Ecto neural progenitor cell (in vitro differentiated cells): Measurements from ENCODE around the gene SALL4.
"Not testable (repeated sequence)": the region's sequence is repeated elsewhere in the genome, so short reads cannot be mapped to it uniquely, and the experiment has no call there.

ENCODE experiments used
- DNase-seq: peaks from one replicate; pipeline ENCODE4 v3.0.0-alpha.2; 2018; ENCODE audit warnings: low spot score

The SALL4 gene

DNA sequence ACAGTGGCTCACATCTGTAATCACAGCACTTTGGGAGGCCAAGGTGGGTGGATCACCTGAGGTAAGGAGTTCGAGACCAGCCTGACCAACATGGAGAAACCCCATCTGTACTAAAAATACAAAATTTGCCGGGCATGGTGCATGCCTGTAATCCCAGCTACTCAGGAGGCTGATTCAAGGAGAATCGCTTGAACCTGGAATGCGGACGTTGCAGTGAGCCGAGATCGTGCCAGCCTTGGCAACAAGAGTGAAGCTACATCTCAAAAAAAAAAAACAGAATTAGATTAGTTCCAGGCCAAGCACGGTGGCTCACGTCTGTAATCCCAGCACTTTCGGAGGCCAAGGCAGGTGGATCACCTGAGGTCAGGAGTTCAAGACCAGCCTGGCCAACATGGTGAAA is 36.9 kb downstream of the SALL4 start:
- DNase-seq: not testable (repeated sequence)

DNA sequence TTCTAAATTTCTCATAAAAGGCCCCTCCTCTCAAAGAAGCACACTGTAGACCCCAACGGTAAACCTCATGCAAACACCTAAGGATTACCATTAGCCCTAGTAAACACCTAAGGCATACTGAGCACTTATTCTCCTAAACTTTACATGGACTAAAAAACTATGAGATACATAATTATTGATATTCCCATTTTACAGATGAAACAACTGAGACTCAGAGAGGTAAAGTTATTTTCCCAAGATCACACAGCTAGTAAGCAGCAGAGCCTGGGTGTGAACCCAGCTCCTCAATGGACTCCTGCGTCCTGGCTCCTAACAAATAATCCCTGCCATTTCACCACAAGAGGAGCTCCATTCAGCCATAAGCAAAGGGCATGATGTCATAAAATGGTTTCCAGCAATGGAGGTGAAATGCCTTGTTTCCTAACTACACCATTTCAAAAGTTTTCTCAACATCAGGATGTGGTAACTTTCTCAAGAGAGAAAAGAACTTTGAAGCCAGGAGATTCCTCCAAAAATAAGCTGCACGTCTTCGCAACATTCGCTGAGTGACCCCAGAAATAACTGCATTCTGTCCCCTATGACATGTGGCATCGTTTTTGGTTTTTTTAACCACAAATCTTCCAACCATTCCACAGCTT is 38.2 kb downstream of the SALL4 start:
- no peak for DNase-seq

DNA sequence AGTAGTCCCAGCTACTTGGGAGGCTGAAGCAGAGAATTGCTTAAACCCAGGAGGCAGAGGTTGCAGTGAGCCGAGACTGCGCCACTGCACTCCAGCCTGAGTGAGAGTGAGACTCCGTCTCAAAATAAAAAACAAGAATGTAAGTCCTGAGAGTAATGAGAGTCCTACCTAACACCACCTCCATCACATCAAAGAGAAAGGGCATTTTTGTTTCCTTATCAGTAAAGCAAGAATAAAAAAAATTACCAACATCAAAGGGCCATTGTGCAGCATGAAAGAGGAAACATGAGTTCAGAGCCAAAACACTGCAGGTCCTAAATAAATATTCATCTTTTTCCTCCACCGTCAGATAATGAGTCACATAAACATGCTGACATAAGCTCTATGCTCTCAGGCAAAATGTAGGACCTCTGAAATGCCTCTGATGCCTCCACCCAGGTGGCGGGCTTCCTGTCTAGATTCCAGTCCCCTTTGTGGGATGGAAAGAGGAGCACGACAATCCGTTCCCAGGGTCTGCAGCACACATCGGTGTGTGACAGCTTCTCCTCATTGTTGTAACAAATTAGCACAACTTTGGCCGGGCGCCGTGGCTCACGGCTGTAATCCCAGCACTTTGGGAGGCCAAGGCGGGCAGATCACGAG is 41.3 kb downstream of the SALL4 start:
- DNase-seq: no peak

DNA sequence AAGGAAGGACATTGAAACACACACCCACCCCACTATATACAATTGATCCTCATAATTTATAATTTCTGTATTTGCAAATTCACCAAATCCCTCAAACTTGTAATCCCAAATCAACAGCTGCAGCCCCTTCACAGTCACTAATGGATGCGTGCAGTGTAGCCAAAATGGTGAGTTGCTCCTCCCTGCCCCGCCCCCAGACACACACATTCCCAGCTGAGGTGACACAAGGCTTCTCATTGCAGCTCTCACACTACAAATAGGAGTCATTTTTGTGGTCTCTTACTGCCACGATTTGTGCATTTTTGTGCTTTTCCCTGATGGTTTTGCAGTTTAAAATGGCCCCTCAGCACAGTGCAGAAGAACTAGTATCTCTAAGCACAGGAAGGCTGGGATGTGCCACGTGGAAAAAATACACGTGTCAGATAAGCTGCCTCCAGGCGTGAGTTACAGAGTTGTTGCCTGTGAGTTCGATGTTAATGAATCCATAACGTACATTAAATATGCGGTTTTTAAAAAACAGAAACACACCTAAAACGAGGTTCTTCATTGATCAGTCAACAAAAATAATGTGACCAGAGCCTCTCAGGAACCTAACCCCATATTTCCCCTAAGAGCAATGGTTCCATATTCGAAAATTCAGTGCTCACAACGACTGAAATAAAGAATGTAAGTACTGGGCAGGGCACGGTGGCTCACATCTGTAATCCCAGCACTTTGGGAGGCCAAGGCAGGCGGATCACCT is 42.4 kb downstream of the SALL4 start:
- no peak for DNase-seq

DNA sequence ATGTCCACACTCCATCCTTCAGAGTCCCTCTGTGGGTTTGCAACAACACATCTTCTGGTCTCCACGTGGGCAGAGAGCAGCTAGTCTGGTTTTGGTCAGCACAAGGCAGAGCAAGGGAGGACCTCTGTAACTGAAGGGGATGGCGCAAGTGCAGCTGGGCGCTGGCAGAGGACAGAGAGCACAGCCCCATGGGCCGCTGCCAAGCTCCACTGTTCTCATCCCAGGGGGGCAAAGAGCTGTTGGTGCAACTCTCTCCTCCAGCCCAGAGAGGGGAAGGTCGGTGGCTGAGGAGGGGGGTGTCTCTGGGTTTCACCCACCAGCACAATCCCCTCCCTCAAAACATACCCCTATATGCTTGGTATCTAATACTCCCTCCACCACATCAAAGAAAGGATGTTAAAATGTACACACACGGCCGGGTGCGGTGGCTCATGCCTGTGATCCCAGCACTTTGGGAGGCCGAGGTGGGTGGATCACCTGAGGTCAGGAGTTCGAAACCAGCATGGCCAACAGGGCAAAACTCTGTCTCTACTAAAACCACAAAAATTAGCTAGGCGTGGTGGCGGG is 43.3 kb downstream of the SALL4 start:
- DNase-seq: no peak

DNA sequence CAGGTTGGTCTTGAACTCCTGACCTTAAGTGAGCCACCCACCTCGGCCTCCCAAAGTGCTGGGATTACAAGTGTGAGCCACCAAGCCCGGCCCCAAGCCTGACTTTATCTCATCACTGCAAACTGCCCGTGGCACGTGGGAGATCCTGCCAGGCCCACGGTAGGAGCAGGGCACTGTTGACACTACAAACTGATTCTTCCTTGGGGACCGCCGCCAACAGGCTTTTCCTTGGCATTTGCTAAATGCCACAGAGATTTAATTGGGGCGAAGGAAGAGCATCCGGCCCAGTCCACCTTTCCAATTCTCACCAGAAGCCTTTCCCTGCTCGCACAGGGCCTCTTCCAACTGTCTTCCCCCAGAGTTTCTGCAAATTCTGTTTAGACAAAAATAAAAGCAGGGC is 45.1 kb downstream of the SALL4 start:
- no peak for DNase-seq

DNA sequence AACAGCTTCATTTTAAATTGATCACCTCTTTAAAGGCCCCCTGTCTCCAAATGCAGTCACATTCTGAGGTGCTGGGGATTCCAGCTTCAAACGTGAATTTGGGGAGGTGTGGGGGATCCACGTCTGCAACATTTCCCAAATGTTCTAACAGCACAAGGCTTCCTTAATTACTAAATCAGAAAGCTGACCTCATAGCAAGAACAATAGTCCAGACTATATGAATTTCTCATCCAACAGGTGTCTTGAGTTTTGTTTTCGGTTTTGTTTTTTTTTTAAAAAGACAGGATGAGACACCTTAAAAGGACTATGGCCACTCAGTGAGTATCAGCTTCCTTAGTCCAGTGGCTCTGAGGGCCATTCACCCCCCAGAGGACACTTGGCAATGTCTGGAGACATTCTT is 45.7 kb downstream of the SALL4 start:
- DNase-seq: no peak

DNA sequence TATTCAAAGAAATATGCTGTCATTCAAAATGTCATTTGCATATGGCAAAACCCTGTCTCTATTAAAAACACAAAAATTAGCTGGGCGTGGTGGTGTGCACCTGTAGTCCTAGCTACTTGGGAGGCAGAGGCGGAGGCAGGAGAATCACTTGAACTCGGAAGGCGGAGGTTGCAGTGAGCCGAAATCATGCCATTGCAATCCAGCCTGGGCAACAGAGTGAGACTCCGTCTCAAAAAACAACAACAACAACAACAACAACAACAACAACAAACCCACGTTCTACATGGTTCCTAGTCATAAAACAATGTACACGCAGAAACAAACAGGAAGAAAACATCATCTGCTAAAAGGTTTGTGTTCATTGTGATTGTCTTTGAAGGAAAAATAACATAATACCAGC is 49.1 kb downstream of the SALL4 start:
- DNase-seq: not testable (repeated sequence)

DNA sequence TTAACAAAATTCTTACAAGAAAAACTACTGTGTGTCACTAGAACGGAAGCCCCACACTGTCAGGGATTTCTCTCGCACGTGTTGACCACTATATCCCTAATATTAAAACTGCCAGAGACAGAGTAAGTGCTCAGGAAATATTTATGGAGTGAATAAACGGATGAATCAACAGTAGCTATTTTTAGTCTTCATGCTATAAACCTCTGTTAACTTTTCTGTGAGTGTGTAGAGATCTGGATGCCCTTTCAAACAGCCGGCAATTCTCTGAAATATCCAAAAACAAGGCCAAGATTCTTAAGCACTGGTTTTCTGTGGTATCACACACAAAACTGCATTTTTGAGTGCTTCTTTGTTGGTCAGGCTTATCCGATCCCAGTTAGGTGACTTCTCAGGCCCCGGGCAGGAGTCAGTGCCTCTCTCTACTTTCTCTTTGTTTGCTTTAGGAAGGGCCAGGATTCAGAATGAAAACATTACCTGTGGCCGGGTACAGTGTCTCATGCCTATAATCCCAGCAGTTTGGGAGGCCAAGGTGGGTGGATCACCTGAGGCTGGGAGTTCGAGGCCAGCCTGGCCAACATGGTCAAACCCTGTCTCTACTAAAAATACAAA is 49.9 kb downstream of the SALL4 start:
- DNase-seq: no peak

DNA sequence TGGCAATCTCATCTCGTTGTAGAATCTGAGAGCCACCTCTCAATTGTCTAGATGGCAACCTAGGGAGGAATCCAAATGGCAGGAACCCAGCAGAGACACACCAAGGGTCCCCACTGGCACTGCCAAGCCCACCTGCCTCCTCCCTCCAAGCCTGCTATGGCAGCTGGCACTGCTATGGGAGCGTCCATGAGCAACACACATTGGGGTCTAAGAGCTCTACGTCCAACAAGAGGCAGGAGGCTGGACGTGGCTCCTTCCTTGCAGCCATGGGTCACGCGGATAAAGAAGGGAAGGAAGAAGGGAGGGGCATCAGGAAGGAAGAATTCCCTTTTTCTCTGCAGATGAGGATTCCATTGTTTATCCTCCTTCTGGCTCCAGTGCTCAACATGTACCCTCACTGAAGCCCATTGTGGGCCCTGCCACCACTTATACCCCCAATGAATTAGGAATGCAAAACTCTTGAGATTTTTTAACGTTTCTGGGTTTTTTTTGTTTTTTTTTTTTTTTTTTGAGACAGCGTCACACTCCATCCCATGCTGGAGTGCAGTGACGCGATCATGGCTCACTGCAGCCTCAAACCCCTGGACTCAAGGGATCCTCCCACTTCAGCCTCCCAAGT is 51.4 kb downstream of the SALL4 start:
- no peak for DNase-seq

DNA sequence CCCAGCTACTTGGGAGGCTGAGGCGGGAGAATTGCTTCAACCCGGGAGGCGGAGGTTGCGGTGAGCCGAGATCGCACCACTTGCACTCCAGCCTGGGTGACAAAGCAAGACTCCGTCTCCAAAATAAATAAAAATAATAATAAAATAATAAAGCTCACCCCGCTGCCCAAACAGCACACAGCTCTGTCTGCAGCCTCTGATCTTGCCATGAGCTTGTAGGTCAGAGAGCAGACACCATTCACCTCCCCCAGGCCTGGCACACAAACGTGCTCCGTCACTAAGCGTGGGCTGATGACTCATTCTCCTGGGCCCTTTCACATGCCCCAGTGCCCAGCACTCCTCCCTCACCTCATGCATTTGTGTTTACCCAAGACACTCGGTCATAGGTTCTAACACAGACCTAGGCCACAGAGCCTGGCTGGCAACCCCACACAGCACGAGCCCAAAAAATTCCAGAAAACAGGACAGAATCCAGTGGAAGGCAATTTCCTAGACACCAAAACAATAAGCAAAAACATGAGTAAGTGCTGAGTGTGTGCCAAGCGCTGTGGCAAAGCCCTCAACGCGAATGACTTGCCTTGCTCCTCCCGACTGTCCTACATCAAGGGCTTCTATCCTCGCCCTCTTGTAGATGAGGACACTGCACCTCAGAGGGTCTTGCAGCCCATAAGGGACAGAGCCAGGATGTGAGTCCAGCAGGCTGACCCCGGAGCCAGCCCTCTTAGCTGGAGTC is 52.1 kb downstream of the SALL4 start:
- no peak for DNase-seq

DNA sequence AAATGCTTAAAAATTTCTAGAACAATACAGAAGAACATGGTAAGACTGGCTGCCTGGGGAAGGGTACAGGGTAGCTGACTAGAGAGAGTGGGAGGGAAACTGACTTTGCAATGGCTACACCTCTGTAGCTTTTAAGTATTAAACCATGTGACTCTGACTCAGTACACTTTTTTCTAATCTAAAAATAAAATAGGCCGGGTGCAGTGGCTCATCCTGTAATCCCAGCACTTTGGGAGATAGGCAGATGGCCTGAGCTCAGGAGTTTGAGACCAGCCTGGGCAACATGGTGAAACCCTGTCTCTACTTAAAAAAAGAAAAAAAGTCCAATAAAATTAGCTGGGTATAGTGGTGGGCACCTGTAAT is 52.7 kb downstream of the SALL4 start:
- no peak for DNase-seq

DNA sequence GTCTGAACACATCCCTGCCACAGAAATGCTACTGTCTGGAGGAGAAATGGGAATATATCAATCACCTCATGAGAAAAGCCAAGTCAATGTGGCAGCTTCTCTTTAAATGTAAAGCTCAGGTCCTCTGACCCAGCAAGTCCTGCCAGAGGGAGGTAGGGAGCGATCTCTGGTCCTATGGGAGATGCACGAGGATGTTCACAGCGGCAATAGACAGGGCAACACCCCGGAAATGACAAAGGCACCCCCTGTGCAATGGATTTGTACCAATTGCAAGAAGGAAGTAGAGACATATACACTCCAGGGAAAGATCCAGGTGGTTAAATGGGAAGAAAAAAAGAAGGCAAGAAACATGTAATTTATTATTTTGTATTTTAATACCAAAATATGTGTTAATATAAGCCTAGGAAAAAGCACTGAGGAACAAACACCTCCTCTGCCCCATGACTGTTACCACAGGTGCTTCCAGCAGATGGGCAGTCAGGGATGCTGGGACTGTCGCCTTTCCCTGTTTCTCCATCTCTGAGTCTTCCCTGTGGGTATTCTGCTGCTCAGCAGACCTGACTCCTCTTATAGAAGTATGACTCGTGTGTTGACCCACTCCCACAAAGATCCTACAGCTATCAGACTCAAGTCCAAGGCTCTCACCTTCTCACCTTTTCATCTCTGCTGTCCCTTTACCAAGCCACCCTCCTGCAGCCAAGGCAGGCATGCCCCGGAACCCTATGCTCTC is 55.0 kb downstream of the SALL4 start:
- no peak for DNase-seq

DNA sequence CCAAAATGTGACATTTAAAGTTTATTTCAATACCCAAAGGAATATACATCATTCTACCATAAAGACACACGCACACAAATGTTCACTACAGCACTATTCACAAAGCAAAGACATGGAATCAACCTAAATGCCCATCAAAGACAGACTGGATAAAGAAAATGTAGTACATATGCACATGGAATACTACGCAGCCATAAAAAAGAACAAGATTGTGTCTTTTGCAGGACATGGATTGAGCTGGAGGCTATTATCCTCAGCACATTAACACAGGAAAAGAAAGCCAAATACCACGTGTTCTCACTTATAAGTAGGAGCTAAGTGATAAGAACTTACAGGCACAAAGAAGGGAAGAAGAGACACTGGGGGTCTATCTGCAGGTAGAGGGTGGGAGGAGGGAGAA is 56.5 kb downstream of the SALL4 start:
- no peak for DNase-seq

DNA sequence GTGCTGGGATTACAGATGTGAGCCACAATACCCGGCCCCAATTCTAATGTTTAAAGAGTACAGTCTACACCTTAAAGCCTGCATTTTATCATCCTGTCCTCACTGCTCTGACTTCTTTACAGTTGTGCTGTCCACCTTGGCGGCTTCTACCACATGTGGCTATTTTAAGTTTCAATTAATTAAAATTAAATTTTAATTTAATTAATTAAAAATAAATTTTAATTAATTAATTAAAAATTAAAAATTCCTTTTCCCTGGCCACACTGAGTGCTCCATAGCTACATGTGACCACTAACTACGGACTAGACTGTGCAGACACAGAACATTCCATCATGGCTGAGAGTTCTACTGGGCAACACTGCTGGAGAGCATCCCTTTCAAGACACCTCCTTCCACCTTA is 61.5 kb downstream of the SALL4 start:
- no peak for DNase-seq

DNA sequence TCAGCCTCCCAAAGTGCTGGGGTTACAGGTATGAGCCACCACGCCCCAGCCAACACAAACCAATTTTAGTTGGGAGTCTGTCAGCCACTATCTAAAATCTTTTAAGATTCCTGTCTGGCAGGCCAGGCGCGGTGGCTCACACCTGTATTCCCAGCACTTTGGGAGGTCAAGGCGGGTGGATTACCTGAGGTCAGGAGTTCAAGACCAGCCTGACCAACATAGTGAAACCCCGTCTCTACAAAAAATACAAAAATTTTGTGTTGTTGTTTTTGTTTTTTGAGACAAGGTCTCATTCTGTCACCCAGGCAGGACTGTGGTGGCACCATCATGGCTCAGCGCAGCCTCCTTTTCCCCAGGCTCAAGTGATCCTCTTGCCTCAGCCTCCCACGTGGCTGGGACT is 62.0 kb downstream of the SALL4 start:
- not testable (repeated sequence) for DNase-seq

DNA sequence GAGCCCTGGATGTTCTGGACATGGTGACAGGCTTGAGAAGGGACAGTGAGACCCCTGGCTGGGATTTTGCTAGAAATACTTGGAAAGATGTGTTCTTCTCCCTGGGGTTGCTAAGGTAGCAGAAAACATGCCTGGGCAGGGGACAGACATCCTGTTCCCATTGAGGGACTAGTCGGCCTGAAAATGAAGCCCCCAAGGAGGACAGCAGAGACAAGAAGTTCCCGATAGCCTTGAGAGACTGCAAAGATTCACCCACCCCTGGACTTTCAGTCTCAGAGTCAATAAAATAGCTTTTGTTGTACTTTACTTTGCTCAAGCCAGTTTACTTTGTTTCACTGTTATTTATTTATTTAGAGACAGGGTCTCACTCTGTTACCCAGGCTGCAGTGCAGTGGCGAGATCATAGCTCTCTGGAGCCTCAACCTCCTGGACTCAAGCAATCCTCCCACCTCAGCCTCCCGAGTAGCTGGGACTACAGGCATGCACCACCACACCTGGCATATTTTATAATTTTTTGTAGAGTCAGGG is 62.5 kb downstream of the SALL4 start:
- DNase-seq: no peak

DNA sequence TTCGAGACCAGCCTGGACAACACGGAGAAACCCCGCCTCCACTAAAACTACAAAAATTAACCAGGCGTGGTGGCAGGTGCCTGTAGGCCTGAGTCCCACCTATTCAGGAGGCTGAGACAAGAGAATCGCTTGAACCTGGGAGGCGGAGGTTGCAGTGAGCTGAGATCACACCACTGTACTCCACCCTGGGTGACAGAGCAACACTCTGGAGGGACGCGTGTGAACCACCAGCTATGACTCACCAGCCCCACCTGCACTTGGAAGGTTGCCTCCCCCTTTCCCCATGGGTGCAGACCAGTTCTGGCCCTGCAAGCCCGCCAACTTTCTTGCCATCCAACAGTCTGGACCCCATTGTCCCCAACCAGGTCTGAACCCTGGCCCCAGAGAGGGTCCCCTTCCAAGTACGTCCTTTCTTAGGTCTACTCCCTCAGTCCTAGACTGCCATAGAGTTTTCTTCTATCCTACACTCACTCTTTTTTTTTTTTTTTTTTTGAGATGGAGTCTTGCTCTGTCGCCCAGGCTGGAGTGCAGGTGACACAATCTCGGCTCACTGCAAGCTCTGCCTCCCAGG is 63.4 kb downstream of the SALL4 start:
- no peak for DNase-seq

DNA sequence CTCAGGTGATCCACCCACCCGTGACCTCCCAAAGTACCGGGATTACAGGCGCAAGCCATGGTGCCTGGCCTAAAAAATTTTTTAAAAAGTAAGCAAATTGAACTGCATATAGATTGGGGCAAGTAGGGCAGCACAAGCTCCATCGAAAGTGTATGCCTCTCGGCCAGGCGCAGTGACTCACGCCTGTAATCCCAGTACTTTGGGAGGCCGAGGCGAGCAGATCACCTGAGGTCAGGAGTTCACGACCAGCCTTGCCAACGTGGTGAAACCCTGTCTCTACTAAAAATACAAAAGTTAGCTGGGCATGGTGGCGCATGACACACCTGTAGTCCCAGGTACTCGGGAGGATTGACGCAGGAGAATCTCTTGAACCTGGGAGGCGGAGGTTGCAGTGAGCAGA is 64.1 kb downstream of the SALL4 start:
- not testable (repeated sequence) for DNase-seq

DNA sequence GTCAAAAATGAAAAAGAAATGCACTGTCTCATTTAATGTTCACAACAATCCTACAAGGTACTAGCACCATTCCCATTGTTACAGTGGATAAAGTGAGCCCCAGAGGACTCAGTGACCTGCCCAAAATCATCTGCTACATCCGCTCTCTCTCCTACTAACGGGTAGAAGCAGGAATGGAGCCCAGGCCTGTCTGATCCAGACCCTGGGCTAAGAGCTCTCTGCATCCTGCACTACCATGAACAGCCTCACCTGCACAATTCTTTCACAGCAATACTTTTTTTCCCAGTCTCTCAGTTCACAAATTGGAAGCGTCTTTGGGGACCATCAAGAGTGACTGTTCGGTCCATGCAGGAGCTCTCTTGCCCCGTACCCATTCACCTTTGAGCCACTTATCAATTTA is 65.4 kb downstream of the SALL4 start:
- no peak for DNase-seq
